ENCODE measurements around the gene PCDHGA12.

The PCDHGA12 gene

DNA sequence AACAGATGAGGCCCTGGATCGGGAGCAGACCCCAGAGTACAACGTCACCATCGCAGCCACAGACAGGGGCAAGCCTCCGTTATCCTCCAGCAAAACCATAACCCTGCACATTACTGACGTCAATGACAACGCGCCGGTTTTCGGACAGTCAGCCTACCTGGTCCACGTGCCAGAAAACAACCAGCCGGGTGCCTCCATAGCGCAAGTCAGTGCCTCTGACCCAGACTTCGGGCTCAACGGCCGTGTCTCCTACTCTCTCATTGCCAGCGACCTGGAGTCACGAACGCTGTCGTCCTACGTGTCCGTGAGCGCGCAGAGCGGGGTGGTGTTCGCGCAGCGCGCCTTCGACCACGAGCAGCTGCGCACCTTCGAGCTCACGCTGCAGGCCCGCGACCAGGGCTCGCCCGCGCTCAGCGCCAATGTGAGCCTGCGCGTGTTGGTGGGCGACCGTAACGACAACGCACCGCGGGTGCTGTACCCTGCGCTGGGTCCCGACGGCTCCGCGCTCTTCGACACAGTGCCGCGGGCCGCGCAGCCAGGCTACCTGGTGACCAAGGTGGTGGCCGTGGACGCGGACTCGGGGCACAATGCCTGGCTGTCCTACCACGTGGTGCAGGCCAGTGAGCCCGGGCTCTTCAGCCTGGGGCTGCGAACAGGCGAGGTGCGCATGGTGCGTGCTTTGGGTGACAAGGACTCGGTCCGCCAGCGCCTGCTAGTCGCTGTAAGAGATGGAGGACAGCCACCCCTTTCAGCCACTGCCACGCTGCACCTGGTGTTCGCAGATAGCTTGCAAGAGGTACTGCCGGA is 11.0 kb upstream of the PCDHGA12 start:
- Histone ChIP-seq H3K4me1 (ENCODE audit: control insufficient read depth, insufficient read depth, low read length) (no peaks in the 10 kb centered on the region), H3K36me3 (ENCODE audit: control insufficient read depth in 2 of 2, insufficient read depth in 1 of 2, low read length in 2 of 2) (no peaks in the 10 kb centered on the region), H3K9me3 (ENCODE audit: control insufficient read depth, insufficient read depth, low read depth, low read length) (no peaks in the 10 kb centered on the region; the same call in 1 of the 2 replicates), H3K4me3 (ENCODE audit: low read depth, low read length) (no peak overlapping the region), H3K27ac (ENCODE audit: extremely low read depth, low read depth, low read length) (no peak overlapping the region)
- TF ChIP-seq ZBTB1 (tag by site-specific recombination; IDR thresholded peaks at IDR 0.05) (no peak), ZNF473 (tag by site-specific recombination; IDR thresholded peaks at IDR 0.05) (no peak), ZNF350 (tag by site-specific recombination; IDR thresholded peaks at IDR 0.05) (no peak), ZNF626 (tag by site-specific recombination; IDR thresholded peaks at IDR 0.05) (no peak), ZNF76 (tag by site-specific recombination; IDR thresholded peaks at IDR 0.05; ENCODE audit: borderline replicate concordance, low read depth) (no peak), ZNF692 (tag by site-specific recombination; IDR thresholded peaks at IDR 0.05) (no peak), ZNF16 (tag by site-specific recombination; IDR thresholded peaks at IDR 0.05; ENCODE audit: low read depth) (no peak)
- TF ChIP-seq, protein P1, sequence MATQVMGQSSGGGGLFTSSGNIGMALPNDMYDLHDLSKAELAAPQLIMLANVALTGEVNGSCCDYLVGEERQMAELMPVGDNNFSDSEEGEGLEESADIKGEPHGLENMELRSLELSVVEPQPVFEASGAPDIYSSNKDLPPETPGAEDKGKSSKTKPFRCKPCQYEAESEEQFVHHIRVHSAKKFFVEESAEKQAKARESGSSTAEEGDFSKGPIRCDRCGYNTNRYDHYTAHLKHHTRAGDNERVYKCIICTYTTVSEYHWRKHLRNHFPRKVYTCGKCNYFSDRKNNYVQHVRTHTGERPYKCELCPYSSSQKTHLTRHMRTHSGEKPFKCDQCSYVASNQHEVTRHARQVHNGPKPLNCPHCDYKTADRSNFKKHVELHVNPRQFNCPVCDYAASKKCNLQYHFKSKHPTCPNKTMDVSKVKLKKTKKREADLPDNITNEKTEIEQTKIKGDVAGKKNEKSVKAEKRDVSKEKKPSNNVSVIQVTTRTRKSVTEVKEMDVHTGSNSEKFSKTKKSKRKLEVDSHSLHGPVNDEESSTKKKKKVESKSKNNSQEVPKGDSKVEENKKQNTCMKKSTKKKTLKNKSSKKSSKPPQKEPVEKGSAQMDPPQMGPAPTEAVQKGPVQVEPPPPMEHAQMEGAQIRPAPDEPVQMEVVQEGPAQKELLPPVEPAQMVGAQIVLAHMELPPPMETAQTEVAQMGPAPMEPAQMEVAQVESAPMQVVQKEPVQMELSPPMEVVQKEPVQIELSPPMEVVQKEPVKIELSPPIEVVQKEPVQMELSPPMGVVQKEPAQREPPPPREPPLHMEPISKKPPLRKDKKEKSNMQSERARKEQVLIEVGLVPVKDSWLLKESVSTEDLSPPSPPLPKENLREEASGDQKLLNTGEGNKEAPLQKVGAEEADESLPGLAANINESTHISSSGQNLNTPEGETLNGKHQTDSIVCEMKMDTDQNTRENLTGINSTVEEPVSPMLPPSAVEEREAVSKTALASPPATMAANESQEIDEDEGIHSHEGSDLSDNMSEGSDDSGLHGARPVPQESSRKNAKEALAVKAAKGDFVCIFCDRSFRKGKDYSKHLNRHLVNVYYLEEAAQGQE (tag by site-specific recombination; IDR thresholded peaks at IDR 0.05), result no peak
- POLR2A ChIA-PET, result no interaction called here
- CTCF ChIA-PET, result interaction anchor here (0.6 to 7.0 kb wide), 9 partner anchors 11 to 145 kb away, joined by 3 to 160 read pairs (median 3); partner anchors contain the start of genes PCDHGA12, PCDHGB1 and PCDHGB3

DNA sequence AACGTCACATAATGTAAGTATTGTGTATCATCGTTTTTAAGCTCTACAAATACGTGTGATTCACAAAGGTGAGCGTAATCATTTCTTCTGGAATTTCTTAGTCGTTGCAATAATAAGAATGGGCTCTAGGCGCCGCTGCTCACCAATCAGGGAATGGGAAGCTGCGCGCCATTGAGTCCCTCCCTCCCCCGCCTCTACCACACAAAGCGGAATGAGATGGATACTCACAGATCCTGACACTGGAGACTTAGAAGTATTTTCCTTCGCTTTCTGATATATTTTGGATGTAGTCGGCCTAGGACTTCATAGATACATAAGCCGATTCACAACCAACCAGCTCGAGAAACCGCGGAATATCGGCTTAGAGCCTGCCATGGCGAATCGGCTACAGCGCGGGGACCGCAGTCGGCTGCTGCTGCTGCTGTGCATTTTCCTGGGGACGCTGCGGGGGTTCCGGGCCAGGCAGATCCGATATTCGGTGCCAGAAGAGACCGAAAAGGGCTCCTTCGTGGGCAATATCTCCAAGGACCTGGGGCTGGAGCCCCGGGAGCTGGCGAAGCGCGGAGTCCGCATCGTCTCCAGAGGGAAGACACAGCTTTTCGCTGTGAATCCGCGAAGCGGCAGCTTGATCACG is 9.3 kb upstream of the PCDHGA12 start, which contains the start of gene PCDHGA11:
PCDHGA11 (plus strand) TSS at position 197 of the 634 bp plus-strand sequence; CDS start at position 374, 177 bp downstream.
- Histone ChIP-seq H3K4me1 (ENCODE audit: control insufficient read depth, insufficient read depth, low read length) (no peaks in the 10 kb centered on the region), H3K27ac (ENCODE audit: extremely low read depth, low read depth, low read length) (no peak within 1 kb of the TSS), H3K9me3 (ENCODE audit: control insufficient read depth, insufficient read depth, low read depth, low read length) (no peaks in the 10 kb centered on the region; the same call in 1 of the 2 replicates), H3K4me3 (ENCODE audit: low read depth, low read length) (peak within 1 kb of the TSS; percentile 67), H3K36me3 (ENCODE audit: control insufficient read depth in 2 of 2, insufficient read depth in 1 of 2, low read length in 2 of 2) (no peaks in the 10 kb centered on the region)
- ChIA-PET POLR2A (interaction anchor here (0.9 to 1.5 kb wide), 3 partner anchors 101 to 104 kb away, joined by 3 to 6 read pairs (median 4); partner anchors contain the start of gene TAF7), CTCF (interaction anchor here (0.6 to 7.0 kb wide), 65 partner anchors 9 to 335 kb away, joined by 3 to 160 read pairs (median 5); partner anchors contain the start of genes DIAPH1, PCDHB11, PCDHB14 and PCDHB15)
- TF ChIP-seq ZNF148 (tag by site-specific recombination; IDR thresholded peaks at IDR 0.05; ENCODE audit: borderline replicate concordance), result no peak
- TF ChIP-seq ZNF266 (tag by site-specific recombination; IDR thresholded peaks at IDR 0.05; ENCODE audit: low read depth), result peak; percentile 99
- TF ChIP-seq ZNF626 (tag by site-specific recombination; IDR thresholded peaks at IDR 0.05), result 0 out of 2 replicates have a peak, but pooled peaks have one; percentile 29
- no peak for TF ChIP-seq WT1 (tag by site-specific recombination; IDR thresholded peaks at IDR 0.05)
- no peak for TF ChIP-seq ZNF274 (IDR thresholded peaks at IDR 0.05; ENCODE audit: low read length)
- no peak for TF ChIP-seq ZNF274 (tag by site-specific recombination; IDR thresholded peaks at IDR 0.05; ENCODE audit: borderline replicate concordance)
- peak; percentile 64 for TF ChIP-seq ZNF660 (tag by site-specific recombination; IDR thresholded peaks at IDR 0.05)
- TF ChIP-seq ZNF623 (tag by site-specific recombination; IDR thresholded peaks at IDR 0.05), result no peak
- TF ChIP-seq ZEB2 (tag by site-specific recombination; IDR thresholded peaks at IDR 0.05), result 0 out of 2 replicates have a peak, but pooled peaks have one; percentile 21
- TF ChIP-seq ZNF843 (tag by site-specific recombination; IDR thresholded peaks at IDR 0.05), result no peak
- no peak for TF ChIP-seq ZNF239 (tag by site-specific recombination; IDR thresholded peaks at IDR 0.05)
- TF ChIP-seq ZNF214 (tag by site-specific recombination; IDR thresholded peaks at IDR 0.05; ENCODE audit: borderline replicate concordance), result no peak
- TF ChIP-seq MZF1 (tag by site-specific recombination; IDR thresholded peaks at IDR 0.05; ENCODE audit: borderline replicate concordance), result no peak
- TF ChIP-seq ZNF133 (tag by site-specific recombination; IDR thresholded peaks at IDR 0.05), result no peak
- TF ChIP-seq, protein P2, sequence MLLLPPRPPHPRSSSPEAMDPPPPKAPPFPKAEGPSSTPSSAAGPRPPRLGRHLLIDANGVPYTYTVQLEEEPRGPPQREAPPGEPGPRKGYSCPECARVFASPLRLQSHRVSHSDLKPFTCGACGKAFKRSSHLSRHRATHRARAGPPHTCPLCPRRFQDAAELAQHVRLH (tag by site-specific recombination; IDR thresholded peaks at IDR 0.05), result no peak
- no peak for TF ChIP-seq BCL11A (tag by site-specific recombination; IDR thresholded peaks at IDR 0.05; ENCODE audit: low read depth)
- no peak for TF ChIP-seq ZNF571 (tag by site-specific recombination; IDR thresholded peaks at IDR 0.05)
- TF ChIP-seq ZNF114 (tag by site-specific recombination; IDR thresholded peaks at IDR 0.05), result no peak
- TF ChIP-seq ZNF837 (tag by site-specific recombination; IDR thresholded peaks at IDR 0.05), result no peak
- no peak for TF ChIP-seq ZNF473 (tag by site-specific recombination; IDR thresholded peaks at IDR 0.05)

All from HEK293 (cell line).